HCT116 (cell line): ENCODE measurements around the gene KPNA4. TPM values are rescaled to one million over a fixed set of nuclear protein-coding genes. Genes with fewer than 3 reads are reported as not detected.

Experiments
- ATAC-seq: fragments of 200-7000 bp; cut with Tn5 transposase; 2 replicates; pipeline ENCODE4 v1.9.1; 2020; ENCODE audit warnings: mild to moderate bottlenecking, moderate library complexity
- BruUV-seq: library from RNA; stranded (reverse); fragments of 400-500 nt; replicated peaks from 2 replicates; lab custom pipeline; 2021; lab: Mats Ljungman, UMichigan
- CTCF ChIA-PET: fragments of 300-600 bp; sonication (Branson Sonifier 250); formaldehyde crosslinking; loops from one replicate; lab custom pipeline; 2021; ENCODE audit warnings: antibody characterized with exemption; lab: Charles Lee
- POLR2A ChIA-PET: fragments of 300-600, 350-600 bp; sonication (Branson Sonifier 250); formaldehyde crosslinking; loops from one replicate; lab custom pipeline; 2021; ENCODE audit warnings: antibody characterized with exemption; lab: Charles Lee
- RAD21 ChIA-PET, 2 experiments: fragments of 300-600 bp; sonication (Branson Sonifier 250); formaldehyde crosslinking; loops; one replicate each; lab custom pipeline; 2023; ENCODE audit warnings: low total read pairs in 2 of 2; ENCODE audit not compliant: uncharacterized antibody in 2 of 2, unreplicated experiment in 2 of 2, low non-redundant PET in 1 of 2; lab: Charles Lee
- DNase-seq: peaks from one replicate; pipeline ENCODE4 v3.0.0-alpha.2; 2010; ENCODE audit warnings: low read depth, low spot score
- H2AFZ ChIP-seq: fragments of 200-600 bp; shearing (Covaris generic), sonication (generic); 2 replicates; pipeline ENCODE4 v1.6.1; 2017; ENCODE audit warnings: low read depth, mixed run types, mixed read lengths, antibody characterized with exemption, low read length; ENCODE audit not compliant: poor library complexity, severe bottlenecking
- H3K27ac ChIP-seq: 2 replicates; pipeline ENCODE4 v1.5.1; 2012; ENCODE audit warnings: low read depth, low read length
- H3K27me3 ChIP-seq: fragments of 200-600 bp; sonication (generic); 2 replicates; pipeline ENCODE4 v1.6.1; 2016; ENCODE audit warnings: mixed run types, low read length, mixed read lengths; ENCODE audit not compliant: insufficient read depth
- H3K36me3 ChIP-seq, 2 experiments: fragments of 200-500 bp in 1 of 2; fragments of 200-600 bp in 1 of 2; sonication (Bioruptor generic) in 1 of 2; sonication (generic) in 1 of 2; 2 replicates each; pipeline versions ENCODE4 v1.5.1 to v1.6.1; 2014 to 2016; ENCODE audit warnings: low read length in 2 of 2, inconsistent platforms in 1 of 2, mixed read lengths in 1 of 2, mixed run types in 1 of 2; ENCODE audit not compliant: insufficient read depth in 2 of 2, control insufficient read depth in 1 of 2
- H3K4me1 ChIP-seq, 2 experiments: fragments of 200-600 bp in 1 of 2; sonication (generic) in 1 of 2; 2 replicates each; pipeline versions ENCODE4 v1.5.1 to v1.6.1; 2012 to 2017; ENCODE audit warnings: low read length in 2 of 2, inconsistent platforms in 1 of 2, mild to moderate bottlenecking in 1 of 2, mixed read lengths in 1 of 2, mixed run types in 1 of 2, moderate library complexity in 1 of 2; ENCODE audit not compliant: insufficient read depth in 2 of 2, control insufficient read depth in 1 of 2
- H3K4me2 ChIP-seq: fragments of 200-600 bp; sonication (generic); 2 replicates; pipeline ENCODE4 v1.6.1; 2017; ENCODE audit warnings: mixed run types, low read length, mixed read lengths
- H3K4me3 ChIP-seq, 2 experiments: fragments of 200-600 bp in 1 of 2; sonication (generic) in 1 of 2; replicated peaks in 1 of 2; 2 replicates each; pipeline ENCODE4 v1.5.1; 2011 to 2016; ENCODE audit warnings: low read length in 2 of 2, control low read depth in 1 of 2, low read depth in 1 of 2, mild to moderate bottlenecking in 1 of 2, mixed read lengths in 1 of 2, mixed run types in 1 of 2
- H3K79me2 ChIP-seq: fragments of 200-600 bp; sonication (generic); 2 replicates; pipeline ENCODE4 v1.6.1; 2017; ENCODE audit warnings: mild to moderate bottlenecking, mixed run types, low read length, moderate library complexity, mixed read lengths; ENCODE audit not compliant: insufficient read depth
- H3K9ac ChIP-seq: fragments of 200-600 bp; sonication (generic); 2 replicates; pipeline ENCODE4 v1.6.1; 2016; ENCODE audit warnings: low read length, mixed read lengths
- H3K9me2 ChIP-seq: fragments of 200-600 bp; sonication (generic), shearing (Covaris generic); 2 replicates; pipeline ENCODE4 v1.6.1; 2017; ENCODE audit warnings: mixed run types, mild to moderate bottlenecking, moderate library complexity; ENCODE audit not compliant: insufficient read depth
- H3K9me3 ChIP-seq, 2 experiments: fragments of 200-500 bp in 1 of 2; fragments of 200-600 bp in 1 of 2; sonication (Bioruptor generic) in 1 of 2; sonication (generic) in 1 of 2; 2 replicates each; pipeline ENCODE4 v1.6.1; 2014 to 2017; ENCODE audit warnings: low read length in 2 of 2, mixed read lengths in 2 of 2, inconsistent platforms in 1 of 2, low read depth in 1 of 2, mild to moderate bottlenecking in 1 of 2, mixed run types in 1 of 2, moderate library complexity in 1 of 2; ENCODE audit not compliant: control insufficient read depth in 1 of 2, insufficient read depth in 1 of 2
- H4K20me1 ChIP-seq: fragments of 200-600 bp; sonication (generic), shearing (Covaris generic); 2 replicates; pipeline ENCODE4 v1.6.1; 2017; ENCODE audit warnings: mixed run types, mild to moderate bottlenecking, moderate library complexity; ENCODE audit not compliant: insufficient read depth
- CBX3 ChIP-seq: IDR thresholded peaks from 2 replicates; pipeline ENCODE4 v1.6.1; 2012; ENCODE audit warnings: low read depth
- CEBPB ChIP-seq: IDR thresholded peaks from 2 replicates; pipeline ENCODE4 v1.6.1; 2012; ENCODE audit warnings: low read depth
- ELF1 ChIP-seq: IDR thresholded peaks from 2 replicates; pipeline ENCODE4 v1.6.1; 2012; ENCODE audit warnings: low read depth, borderline replicate concordance
- EZH2phosphoT487 ChIP-seq: fragments of 200-600 bp; IDR thresholded peaks from 2 replicates; pipeline ENCODE4 v1.6.1; 2018; ENCODE audit warnings: antibody characterized with exemption, borderline replicate concordance
- FOSL1 ChIP-seq: IDR thresholded peaks from 2 replicates; pipeline ENCODE4 v1.6.1; 2012; ENCODE audit warnings: low read depth
- JUND ChIP-seq: IDR thresholded peaks from 2 replicates; pipeline ENCODE4 v1.6.1; 2012
- POLR2A ChIP-seq: IDR thresholded peaks from 2 replicates; pipeline ENCODE4 v1.7.0; 2011; ENCODE audit warnings: borderline replicate concordance; ENCODE audit not compliant: insufficient read depth, insufficient read length; ENCODE audit errors: extremely low read depth
- SRF ChIP-seq: IDR thresholded peaks from 2 replicates; pipeline ENCODE4 v1.6.1; 2012; ENCODE audit warnings: low read depth
- YY1 ChIP-seq: IDR thresholded peaks from 2 replicates; pipeline ENCODE4 v1.6.1; 2011; ENCODE audit warnings: low read length, low read depth, moderate library complexity, mild to moderate bottlenecking; ENCODE audit not compliant: insufficient replicate concordance; ENCODE audit errors: extremely low read depth
- ZBTB33 ChIP-seq: IDR thresholded peaks from 2 replicates; pipeline ENCODE4 v1.6.1; 2011; ENCODE audit warnings: mild to moderate bottlenecking, low read length, moderate library complexity; ENCODE audit not compliant: insufficient replicate concordance; ENCODE audit errors: extremely low read depth
- ZFX ChIP-seq: fragments of 450-650 bp; IDR thresholded peaks from 2 replicates; pipeline ENCODE4 v1.6.1; 2017
- intact Hi-C: fragments of 100-400 bp; cut with micrococcal nuclease; formaldehyde crosslinking; loops from 2 replicates; pipeline ENCODE4 v1.10.0; 2022
- total RNA-seq: library from RNA; stranded (reverse); gene quantifications from one replicate; pipeline ENCODE4 v1.2.1, GENCODE V29; 2021; ENCODE audit not compliant: unreplicated experiment
- TF ChIP-seq, protein P1 (sequence below): IDR thresholded peaks from 2 replicates; pipeline ENCODE4 v1.6.1; 2012
- TF ChIP-seq, protein P2 (sequence below): IDR thresholded peaks from 2 replicates; pipeline ENCODE4 v1.6.1; 2012

KPNA4 gene
- total RNA-seq, 1 experiment from 2014 or later: 43.1 TPM

DNA sequence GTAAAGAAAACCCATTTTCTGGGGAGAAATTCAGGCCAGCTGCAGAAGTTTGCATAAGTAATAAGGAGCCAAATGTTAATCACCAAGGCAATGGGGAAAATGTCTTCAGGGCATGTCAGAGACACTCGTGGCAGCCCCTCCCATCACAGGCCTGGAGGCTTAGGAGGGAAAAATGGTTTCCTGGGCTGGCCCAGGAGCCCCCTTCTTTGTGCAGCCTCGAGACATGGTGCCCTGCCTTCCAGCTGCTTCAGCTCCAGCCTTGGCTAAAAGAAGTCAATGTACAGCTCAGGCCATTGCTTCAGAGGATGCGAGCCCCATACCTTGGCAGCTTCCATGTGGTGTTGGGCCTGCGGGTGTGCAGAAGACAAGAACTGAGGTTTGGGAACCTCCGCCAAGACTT lies 95.2 kb downstream of the KPNA4 start (continued):
- no peak for TF ChIP-seq YY1
- TF ChIP-seq ZFX: no peak
- TF ChIP-seq SRF: no peak
- no peak for TF ChIP-seq ELF1
- TF ChIP-seq JUND: no peak
- TF ChIP-seq, protein P1, sequence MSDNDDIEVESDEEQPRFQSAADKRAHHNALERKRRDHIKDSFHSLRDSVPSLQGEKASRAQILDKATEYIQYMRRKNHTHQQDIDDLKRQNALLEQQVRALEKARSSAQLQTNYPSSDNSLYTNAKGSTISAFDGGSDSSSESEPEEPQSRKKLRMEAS: no peak
- TF ChIP-seq, protein P2, sequence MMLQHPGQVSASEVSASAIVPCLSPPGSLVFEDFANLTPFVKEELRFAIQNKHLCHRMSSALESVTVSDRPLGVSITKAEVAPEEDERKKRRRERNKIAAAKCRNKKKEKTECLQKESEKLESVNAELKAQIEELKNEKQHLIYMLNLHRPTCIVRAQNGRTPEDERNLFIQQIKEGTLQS: no peak
- TF ChIP-seq CBX3: no peak
- no peak for TF ChIP-seq EZH2phosphoT487

- RAD21 ChIA-PET: no interaction called here
- Histone ChIP-seq H3K9ac (no peak overlapping the region), H3K4me3 (no peak overlapping the region), H3K36me3 (no peaks in the 10 kb centered on the region), H2AFZ (no peak overlapping the region), H4K20me1 (no peaks in the 10 kb centered on the region), H3K27ac (no peak overlapping the region), H3K9me3 (peaks cover 0 to under 1% of the 10 kb centered on the region in 2 experiments; a peak in 1 of 4 replicates), H3K4me1 (no peaks in the 10 kb centered on the region), H3K4me2 (no peak overlapping the region), H3K79me2 (no peaks in the 10 kb centered on the region), H3K27me3 (no peaks in the 10 kb centered on the region), H3K9me2 (no peaks in the 10 kb centered on the region)
- no peak for DNase-seq
- ATAC-seq: no peak
- no TSS peak for BruUV-seq
- TF ChIP-seq ZBTB33: no peak
- TF ChIP-seq EZH2phosphoT487: no peak
- no peak for TF ChIP-seq YY1
- TF ChIP-seq ZFX: no peak
- TF ChIP-seq FOSL1: no peak
- no peak for TF ChIP-seq POLR2A
- no peak for TF ChIP-seq CEBPB
- TF ChIP-seq CBX3: no peak
- TF ChIP-seq, protein P2: no peak
- TF ChIP-seq JUND: no peak
- CTCF ChIA-PET: no interaction called here
- POLR2A ChIA-PET: no interaction called here
- intact Hi-C loops: no loop called here
Observed at GRCh38 chr3:160464971-160465370, 100.4 kb downstream of the KPNA4 start.
